Astrocyte (in vitro differentiated cells and primary cell): Measurements from ENCODE around the gene AARS2.
"Not testable (repeated sequence)": the region's sequence is repeated elsewhere in the genome, so short reads cannot be mapped to it uniquely, and the experiment has no call there.

ENCODE experiments used
- CTCF ChIP-seq: IDR thresholded peaks from 2 replicates; pipeline ENCODE4 v1.5.1; 2011; ENCODE audit warnings: low read depth, mild to moderate bottlenecking, inconsistent platforms, low read length, moderate library complexity; ENCODE audit not compliant: insufficient read depth
- EZH2 ChIP-seq: IDR thresholded peaks from 2 replicates; pipeline ENCODE4 v1.6.1; 2012; ENCODE audit warnings: mild to moderate bottlenecking, low read length, inconsistent platforms; ENCODE audit not compliant: insufficient read depth

GRCh38 chr6:44314657-44315056 is 1.5 kb upstream of the AARS2 start:
- TF ChIP-seq EZH2, CTCF: not testable (repeated sequence)
